HEK293 (cell line): ENCODE measurements around the gene SLAMF9.
A peak's percentile ranks its signal among the peaks of the same experiment; 100 is the strongest.

Experiments
- AEBP2 ChIP-seq: fragments of 450-650 bp; formaldehyde crosslinking; IDR thresholded peaks from 2 replicates; pipeline ENCODE4 v1.5.1; 2016; ENCODE audit warnings: missing biosample characterization, missing genetic modification characterization, borderline replicate concordance
- BCL11A ChIP-seq: fragments of 450-650 bp; formaldehyde crosslinking; IDR thresholded peaks from 2 replicates; pipeline ENCODE4 v1.5.1; 2016; ENCODE audit warnings: low read depth, missing biosample characterization, missing genetic modification characterization
- GLIS2 ChIP-seq: fragments of 450-650 bp; formaldehyde crosslinking; IDR thresholded peaks from 2 replicates; pipeline ENCODE4 v1.5.1; 2016; ENCODE audit warnings: missing biosample characterization, missing genetic modification characterization
- MEIS1 ChIP-seq: sonication (generic); formaldehyde crosslinking; IDR thresholded peaks from 2 replicates; pipeline ENCODE4 v1.8.1; 2022; ENCODE audit warnings: missing genetic modification reagents, mild to moderate bottlenecking, borderline replicate concordance
- SP2 ChIP-seq: fragments of 450-650 bp; formaldehyde crosslinking; IDR thresholded peaks from 2 replicates; pipeline ENCODE4 v1.5.1; 2016; ENCODE audit warnings: missing biosample characterization, missing genetic modification characterization
- SP3 ChIP-seq: fragments of 450-650 bp; formaldehyde crosslinking; IDR thresholded peaks from 2 replicates; pipeline ENCODE4 v1.5.1; 2016; ENCODE audit warnings: missing biosample characterization, missing genetic modification characterization
- SP7 ChIP-seq: fragments of 450-650 bp; formaldehyde crosslinking; IDR thresholded peaks from 2 replicates; pipeline ENCODE4 v1.5.1; 2016; ENCODE audit warnings: missing biosample characterization, missing genetic modification characterization
- YY1 ChIP-seq: fragments of 450-650 bp; formaldehyde crosslinking; IDR thresholded peaks from 2 replicates; pipeline ENCODE4 v1.5.1; 2018; ENCODE audit warnings: missing biosample characterization, missing genetic modification characterization
- ZBTB49 ChIP-seq: fragments of 450-650 bp; formaldehyde crosslinking; IDR thresholded peaks from 2 replicates; pipeline ENCODE4 v1.5.1; 2016; ENCODE audit warnings: missing biosample characterization, missing genetic modification characterization, low read depth
- ZNF266 ChIP-seq: fragments of 450-650 bp; formaldehyde crosslinking; IDR thresholded peaks from 2 replicates; pipeline ENCODE4 v1.5.1; 2016; ENCODE audit warnings: missing biosample characterization, missing genetic modification characterization, low read depth
- ZNF292 ChIP-seq: fragments of 450-650 bp; formaldehyde crosslinking; IDR thresholded peaks from 2 replicates; pipeline ENCODE4 v1.5.1; 2016; ENCODE audit warnings: low read depth, missing biosample characterization, missing genetic modification characterization, borderline replicate concordance
- ZNF391 ChIP-seq: fragments of 450-650 bp; formaldehyde crosslinking; IDR thresholded peaks from 2 replicates; pipeline ENCODE4 v1.5.1; 2016; ENCODE audit warnings: low read depth, missing biosample characterization, missing genetic modification characterization, borderline replicate concordance
- ZNF394 ChIP-seq: fragments of 450-650 bp; formaldehyde crosslinking; IDR thresholded peaks from 2 replicates; pipeline ENCODE4 v1.5.1; 2016; ENCODE audit warnings: missing biosample characterization, missing genetic modification characterization, mild to moderate bottlenecking, moderate library complexity, borderline replicate concordance
- ZNF398 ChIP-seq: fragments of 450-650 bp; formaldehyde crosslinking; IDR thresholded peaks from 2 replicates; pipeline ENCODE4 v1.5.1; 2017; ENCODE audit warnings: missing biosample characterization, missing genetic modification characterization
- ZNF514 ChIP-seq: fragments of 450-650 bp; formaldehyde crosslinking; IDR thresholded peaks from 2 replicates; pipeline ENCODE4 v1.5.1; 2016; ENCODE audit warnings: missing biosample characterization, missing genetic modification characterization
- ZNF518A ChIP-seq: fragments of 450-650 bp; formaldehyde crosslinking; conservative IDR thresholded peaks from 2 replicates; pipeline ENCODE4 v1.5.1; 2016; ENCODE audit warnings: low read depth, missing biosample characterization, missing genetic modification characterization
- ZNF600 ChIP-seq: fragments of 450-650 bp; formaldehyde crosslinking; IDR thresholded peaks from 2 replicates; pipeline ENCODE4 v1.5.1; 2016; ENCODE audit warnings: missing biosample characterization, missing genetic modification characterization
- ZNF645 ChIP-seq: fragments of 450-650 bp; formaldehyde crosslinking; IDR thresholded peaks from 2 replicates; pipeline ENCODE4; 2016; ENCODE audit warnings: missing biosample characterization, missing genetic modification characterization
- ZNF701 ChIP-seq: fragments of 450-650 bp; formaldehyde crosslinking; IDR thresholded peaks from 2 replicates; pipeline ENCODE4 v1.5.1; 2016; ENCODE audit warnings: missing biosample characterization, missing genetic modification characterization
- ZNF704 ChIP-seq: fragments of 450-650 bp; formaldehyde crosslinking; IDR thresholded peaks from 2 replicates; pipeline ENCODE4 v1.5.1; 2016; ENCODE audit warnings: missing biosample characterization, missing genetic modification characterization
- ZNF747 ChIP-seq: fragments of 450-650 bp; formaldehyde crosslinking; IDR thresholded peaks from 2 replicates; pipeline ENCODE4 v1.5.1; 2016; ENCODE audit warnings: missing biosample characterization, missing genetic modification characterization
- ZNF76 ChIP-seq: fragments of 450-650 bp; formaldehyde crosslinking; IDR thresholded peaks from 2 replicates; pipeline ENCODE4; 2016; ENCODE audit warnings: low read depth, missing biosample characterization, missing genetic modification characterization, borderline replicate concordance
- ZNF776 ChIP-seq: fragments of 450-650 bp; formaldehyde crosslinking; IDR thresholded peaks from 2 replicates; pipeline ENCODE4 v1.5.0; 2017; ENCODE audit warnings: missing biosample characterization, missing genetic modification characterization, borderline replicate concordance
- ZNF791 ChIP-seq: fragments of 450-650 bp; formaldehyde crosslinking; IDR thresholded peaks from 2 replicates; pipeline ENCODE4 v1.5.1; 2016; ENCODE audit warnings: missing biosample characterization, missing genetic modification characterization
- ZNF830 ChIP-seq: fragments of 450-650 bp; IDR thresholded peaks from 2 replicates; pipeline ENCODE4 v1.5.0; 2018; ENCODE audit warnings: missing biosample characterization, missing genetic modification characterization, low read depth, mild to moderate bottlenecking, moderate library complexity
- ZNF843 ChIP-seq: fragments of 450-650 bp; formaldehyde crosslinking; IDR thresholded peaks from 2 replicates; pipeline ENCODE4 v1.5.1; 2016; ENCODE audit warnings: missing biosample characterization, missing genetic modification characterization

Gene SLAMF9

GRCh38 chr1:159923203-159924024, 30.6 kb downstream of the SLAMF9 start (continued):
- no peak for TF ChIP-seq ZBTB49
- no peak for TF ChIP-seq ZNF830 (tag by site-specific recombination)
- TF ChIP-seq ZNF776 = no peak
- no peak for TF ChIP-seq ZNF704
- peak; percentile 71; the same call in 1 of the 2 replicates for TF ChIP-seq ZNF600 (tag by site-specific recombination)
- no peak for TF ChIP-seq ZNF266 (tag by site-specific recombination)
- no peak for TF ChIP-seq MEIS1 (CRISPR knock-in tag)
- TF ChIP-seq ZNF791 (tag by site-specific recombination) = no peak
- peak; percentile 72 for TF ChIP-seq SP2
- TF ChIP-seq ZNF701 (tag by site-specific recombination) = no peak
- no peak for TF ChIP-seq ZNF76
- TF ChIP-seq BCL11A (tag by site-specific recombination) = no peak
- TF ChIP-seq AEBP2 (tag by site-specific recombination) = no peak
- TF ChIP-seq ZNF394 (tag by site-specific recombination) = no peak; the same call in 1 of the 2 replicates
- no peak for TF ChIP-seq ZNF514 (tag by site-specific recombination)
- TF ChIP-seq GLIS2 (tag by site-specific recombination) = peak; percentile 57
- no peak for TF ChIP-seq YY1 (tag by site-specific recombination)
- TF ChIP-seq ZNF645 (tag by site-specific recombination) = no peak
- TF ChIP-seq SP7 = peak; percentile 74
- TF ChIP-seq ZNF398 (tag by site-specific recombination) = peak; percentile 66
- TF ChIP-seq ZNF518A = no peak
- no peak for TF ChIP-seq ZNF292 (tag by site-specific recombination)
- no peak; the same call in 1 of the 2 replicates for TF ChIP-seq ZNF843 (tag by site-specific recombination)
- peak; percentile 48 for TF ChIP-seq SP3 (tag by site-specific recombination)
- no peak for TF ChIP-seq ZNF391 (tag by site-specific recombination)
- no peak for TF ChIP-seq ZNF747
